Medulla oblongata (tissue), 1 donor: ENCODE measurements around the gene PLXND1.
A peak's percentile ranks its signal among the peaks of the same experiment; 100 is the strongest.

Source experiments
- DNase-seq: peaks from one replicate; pipeline ENCODE4 v3.0.0-alpha.2; 2015; ENCODE audit errors: extremely low spot score

The PLXND1 gene

DNA sequence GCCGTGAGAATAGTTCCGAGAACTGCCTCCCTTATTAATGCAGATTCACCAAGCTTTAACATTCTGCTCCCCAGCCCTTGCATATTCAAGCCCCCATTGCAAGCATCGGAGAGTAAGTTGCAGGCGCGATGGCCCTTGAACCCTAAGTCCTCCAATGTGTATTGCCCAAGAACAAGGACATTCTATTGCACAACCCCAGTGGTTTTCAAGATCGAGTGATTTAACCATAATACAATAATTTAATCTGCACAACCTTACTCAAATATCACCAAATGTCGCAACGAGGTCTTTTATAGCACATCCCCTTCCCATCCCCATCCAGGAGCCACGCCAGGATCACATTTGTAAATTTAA is 21.7 kb upstream of the PLXND1 start:
- no peak for DNase-seq

DNA sequence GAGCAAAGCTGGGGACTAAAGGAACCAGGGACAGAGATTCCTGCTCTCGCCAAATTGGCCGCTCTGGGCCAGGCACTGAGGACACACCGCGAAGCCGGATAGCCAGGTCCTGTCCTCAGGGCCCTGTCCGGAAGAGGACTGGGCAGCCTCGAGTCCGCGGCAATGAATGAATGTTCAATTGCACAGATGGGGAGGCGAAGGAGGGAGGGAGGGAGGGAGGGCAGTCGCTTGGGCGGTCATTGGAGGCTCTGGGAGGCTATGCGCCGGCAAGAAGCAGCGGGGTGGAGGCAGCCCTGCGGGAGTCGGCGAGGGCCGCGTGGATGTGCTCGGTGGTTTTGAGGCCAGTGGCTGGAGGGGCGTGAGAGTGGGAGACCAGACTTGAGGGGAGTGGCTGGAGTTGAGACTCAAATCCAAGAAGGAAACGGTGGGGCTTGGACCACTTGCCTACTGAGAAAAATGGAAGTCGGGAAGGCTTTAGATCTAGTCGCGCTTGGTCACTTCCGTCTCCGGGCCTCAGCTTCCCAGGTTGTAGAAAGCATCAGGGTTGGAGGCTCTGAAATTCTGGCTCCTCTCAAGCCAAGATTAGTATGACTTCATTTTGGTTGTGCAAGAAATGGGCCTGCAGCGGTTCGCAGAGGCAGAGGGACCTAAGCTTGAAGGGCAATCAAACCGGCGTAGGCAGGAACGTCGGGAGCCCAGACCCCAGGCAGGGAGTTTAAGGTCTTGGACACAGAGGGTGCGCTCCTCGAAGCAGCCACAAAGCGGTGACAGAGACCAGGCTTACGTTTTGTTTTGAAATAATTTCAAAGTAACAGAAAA is 21.1 kb upstream of the PLXND1 start:
- peak; percentile 91 for DNase-seq

DNA sequence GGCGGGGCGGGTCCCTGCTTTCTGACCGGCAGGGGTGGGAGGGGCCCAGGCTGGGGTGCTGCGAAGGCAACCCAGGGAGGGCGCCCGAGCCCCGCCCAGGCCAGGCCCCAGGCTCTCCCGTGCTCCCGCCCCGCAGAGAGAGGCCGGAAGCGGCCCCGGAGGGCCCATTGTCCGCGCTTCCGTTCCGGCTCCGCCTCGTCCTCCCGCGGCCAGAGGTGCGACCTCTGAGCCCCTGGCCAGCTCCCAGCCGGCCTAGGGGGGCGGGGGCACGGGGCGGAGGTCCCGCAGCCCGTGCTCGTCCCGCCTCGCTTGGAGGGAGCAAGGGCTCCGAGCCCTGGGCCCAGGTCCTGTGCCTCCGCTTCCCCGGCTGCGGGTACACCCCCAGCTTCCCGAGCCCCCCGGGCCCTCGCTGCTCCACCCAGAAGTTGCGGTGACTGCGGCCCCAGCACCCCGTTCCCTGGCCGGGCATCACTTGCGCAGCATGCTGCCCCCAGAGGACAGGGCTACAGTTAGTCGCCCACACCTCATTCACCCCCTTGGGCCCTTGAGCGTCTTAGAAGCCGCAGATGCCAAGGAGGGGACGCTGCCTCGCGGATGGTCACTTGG is 20.4 kb upstream of the PLXND1 start:
- DNase-seq, result peak; percentile 86

DNA sequence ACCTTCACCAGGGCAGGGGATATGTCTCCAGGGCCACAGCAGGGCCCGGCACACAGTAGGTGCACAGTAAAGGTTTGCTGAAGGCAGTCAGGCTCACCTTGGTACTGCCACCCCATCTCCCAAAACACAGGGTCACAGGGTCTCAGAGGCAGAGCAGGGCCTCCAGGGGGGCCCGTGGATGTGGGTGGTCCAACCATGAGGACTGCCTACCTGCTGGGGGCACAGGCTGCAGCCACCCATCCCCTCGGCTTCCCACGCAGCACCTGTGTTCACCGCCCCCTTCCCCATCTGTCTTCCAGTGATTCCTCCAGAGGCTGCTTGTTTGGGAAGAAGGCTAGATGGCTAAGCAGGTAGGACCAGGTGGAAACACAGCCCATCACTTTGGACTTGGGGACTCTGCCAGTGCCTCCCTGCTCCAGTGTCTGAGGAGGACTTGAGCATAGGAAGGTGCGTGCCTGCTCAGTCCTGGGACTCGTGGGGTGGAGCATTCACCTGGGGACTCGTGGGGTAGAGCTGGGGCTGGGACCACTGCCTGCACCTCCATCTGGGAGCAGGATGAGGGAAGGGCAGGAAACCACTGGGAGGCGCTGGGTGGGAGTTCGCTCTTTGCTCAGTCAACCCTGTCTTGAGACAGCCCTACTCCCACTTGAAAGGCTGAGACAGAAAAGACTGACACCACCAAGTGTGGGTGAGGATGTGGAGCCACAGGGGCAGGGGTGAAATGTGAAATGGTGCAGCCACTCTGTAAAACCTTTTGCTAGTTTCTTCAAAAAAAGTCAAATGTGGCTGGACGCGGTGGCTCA is 18.8 kb upstream of the PLXND1 start:
- DNase-seq, result no peak

DNA sequence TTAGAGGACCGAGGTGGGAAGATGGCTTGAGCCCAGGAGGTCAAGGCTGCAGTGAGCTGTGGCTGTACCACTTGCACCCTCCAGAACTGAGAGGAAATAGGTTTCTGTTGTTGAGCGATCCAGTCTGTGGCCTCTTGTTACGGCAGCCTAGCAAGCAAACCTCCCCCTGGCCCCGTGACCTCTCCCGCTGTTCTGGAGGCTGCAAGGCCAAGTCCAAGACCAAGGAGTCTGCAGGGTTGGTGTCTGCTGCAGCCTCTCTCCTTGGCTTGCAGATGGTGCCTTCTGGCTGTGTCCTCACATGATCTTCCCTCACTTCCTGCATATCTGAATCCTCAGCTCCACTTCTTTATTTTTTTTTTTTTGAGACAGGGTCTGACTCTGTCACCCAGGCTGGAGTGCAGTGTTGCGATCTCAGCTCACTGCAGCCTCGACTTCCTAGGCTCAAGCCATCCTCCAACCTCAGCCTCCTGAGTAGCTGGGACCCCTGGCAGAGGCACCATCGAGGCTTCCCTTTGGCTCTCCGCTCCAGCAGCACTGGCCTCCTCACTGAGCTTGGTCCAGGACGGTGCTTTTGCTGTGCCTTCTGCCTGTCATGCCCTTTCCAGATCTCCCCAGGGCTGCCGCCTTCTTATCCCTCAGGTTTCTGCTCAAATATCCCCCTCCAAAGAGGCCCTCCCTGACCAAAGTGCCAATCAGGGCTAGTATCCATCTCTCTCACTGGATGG is 18.0 kb upstream of the PLXND1 start:
- DNase-seq, result no peak

DNA sequence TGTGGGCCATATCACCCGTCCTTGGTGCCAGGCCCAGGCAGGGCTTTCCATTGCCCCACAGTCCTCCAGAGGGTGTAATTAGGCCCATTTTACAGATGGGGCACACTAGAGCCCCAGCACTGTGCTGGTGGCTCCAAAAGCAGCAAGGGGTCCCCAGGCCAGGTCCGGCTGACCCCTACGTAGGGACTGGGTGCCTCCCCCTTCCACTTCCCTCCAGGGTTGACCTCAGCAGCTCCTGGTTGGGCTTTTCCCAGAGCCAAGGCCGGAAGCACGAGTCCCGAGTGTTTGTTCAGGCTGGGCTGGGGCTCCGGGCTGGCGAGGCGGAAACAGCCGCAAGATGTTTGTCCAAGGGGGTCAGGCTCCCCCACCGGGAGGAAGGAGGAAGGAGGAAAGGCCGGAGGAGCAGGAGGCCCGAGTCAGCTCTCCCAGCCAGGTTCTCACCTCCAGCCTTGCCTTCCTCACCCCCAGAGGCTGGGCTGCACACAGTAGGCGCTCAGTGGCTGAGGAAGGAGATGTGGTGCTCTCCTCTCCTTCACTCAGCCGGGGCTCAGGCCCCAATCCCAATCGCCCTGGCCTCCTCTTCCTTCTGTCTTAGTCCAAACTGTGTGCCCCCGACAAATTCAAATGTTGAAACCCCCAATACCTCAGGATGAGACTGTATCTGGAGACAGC is 17.1 kb upstream of the PLXND1 start:
- no peak for DNase-seq

DNA sequence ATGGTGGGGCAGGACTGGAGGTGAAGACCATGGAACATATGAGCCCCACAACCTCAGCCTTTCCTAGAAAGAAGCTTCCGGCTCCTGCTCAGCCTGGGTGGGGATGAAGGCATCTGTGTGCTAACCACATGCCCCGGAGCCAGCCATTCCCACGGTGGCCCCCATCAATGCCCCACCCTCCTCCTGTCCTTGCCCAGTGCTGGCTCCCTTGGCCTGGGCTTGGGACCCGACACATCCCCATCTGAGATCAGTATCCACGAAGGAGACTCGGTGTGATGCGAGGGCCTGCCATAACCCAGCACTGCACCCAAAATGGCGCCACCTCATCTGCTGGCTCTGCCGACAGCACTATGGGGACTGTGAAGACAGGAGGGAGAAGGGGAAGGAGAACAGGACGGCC is 16.5 kb upstream of the PLXND1 start:
- no peak for DNase-seq

DNA sequence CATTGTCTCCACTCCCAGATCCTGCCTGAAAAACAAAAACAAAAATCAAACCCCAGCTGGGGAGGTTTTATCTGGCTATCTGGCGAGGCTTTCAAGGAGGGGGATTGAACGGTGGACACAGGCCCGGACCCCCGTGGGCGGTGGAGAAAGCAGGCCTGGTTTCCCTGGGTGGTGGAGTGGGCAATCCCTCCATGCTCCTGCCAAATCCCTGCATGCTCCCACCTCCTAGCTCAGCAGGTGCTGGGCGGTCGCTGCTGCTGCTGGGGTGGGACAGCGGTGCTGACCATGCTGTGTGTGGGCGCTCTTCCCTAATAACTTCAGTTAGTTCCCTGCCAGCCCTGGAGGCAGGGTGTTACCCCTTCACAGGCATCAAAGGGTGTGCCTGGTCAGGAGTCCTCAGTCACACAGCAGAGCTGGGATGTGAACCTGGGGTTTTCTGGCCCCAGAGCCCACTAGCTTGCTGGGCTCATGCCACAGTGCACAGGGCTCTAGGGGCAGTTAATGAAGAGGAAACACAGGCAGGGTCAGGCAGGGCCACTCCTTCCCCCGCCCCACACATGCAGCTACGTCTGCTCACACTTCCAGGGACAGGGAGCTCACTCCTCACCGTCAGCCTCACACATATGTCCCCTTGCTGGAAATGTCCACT is 15.9 kb upstream of the PLXND1 start:
- no peak for DNase-seq

DNA sequence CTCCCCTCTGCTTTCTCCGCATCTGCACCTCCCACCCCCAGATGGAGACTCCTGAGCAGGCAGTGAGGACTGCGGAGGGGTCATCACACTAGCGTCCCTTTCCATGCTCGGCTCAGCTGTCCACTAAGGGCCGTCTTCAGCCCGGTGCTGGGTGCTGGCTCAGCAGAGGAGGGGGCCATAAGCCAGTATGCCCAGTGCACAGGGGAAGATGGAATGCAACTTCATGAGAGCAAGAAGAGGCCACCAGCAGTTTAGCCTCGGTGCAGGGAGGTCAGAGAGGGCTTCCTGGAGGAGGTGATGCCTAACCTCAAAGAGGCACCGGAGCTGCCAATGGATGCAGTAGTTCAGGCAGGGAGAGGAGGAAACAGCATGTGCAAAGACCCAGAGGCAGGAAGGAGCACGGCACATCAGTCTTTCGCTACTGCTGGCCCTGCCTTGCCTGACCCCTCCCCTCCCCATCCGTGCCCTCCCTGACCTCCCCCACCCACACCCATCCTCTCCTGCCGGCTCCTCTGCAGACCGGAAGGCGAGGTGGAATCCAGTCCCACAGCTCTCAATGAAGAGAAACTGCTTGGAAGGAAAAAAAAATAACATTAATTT is 15.2 kb upstream of the PLXND1 start:
- DNase-seq, result no peak

DNA sequence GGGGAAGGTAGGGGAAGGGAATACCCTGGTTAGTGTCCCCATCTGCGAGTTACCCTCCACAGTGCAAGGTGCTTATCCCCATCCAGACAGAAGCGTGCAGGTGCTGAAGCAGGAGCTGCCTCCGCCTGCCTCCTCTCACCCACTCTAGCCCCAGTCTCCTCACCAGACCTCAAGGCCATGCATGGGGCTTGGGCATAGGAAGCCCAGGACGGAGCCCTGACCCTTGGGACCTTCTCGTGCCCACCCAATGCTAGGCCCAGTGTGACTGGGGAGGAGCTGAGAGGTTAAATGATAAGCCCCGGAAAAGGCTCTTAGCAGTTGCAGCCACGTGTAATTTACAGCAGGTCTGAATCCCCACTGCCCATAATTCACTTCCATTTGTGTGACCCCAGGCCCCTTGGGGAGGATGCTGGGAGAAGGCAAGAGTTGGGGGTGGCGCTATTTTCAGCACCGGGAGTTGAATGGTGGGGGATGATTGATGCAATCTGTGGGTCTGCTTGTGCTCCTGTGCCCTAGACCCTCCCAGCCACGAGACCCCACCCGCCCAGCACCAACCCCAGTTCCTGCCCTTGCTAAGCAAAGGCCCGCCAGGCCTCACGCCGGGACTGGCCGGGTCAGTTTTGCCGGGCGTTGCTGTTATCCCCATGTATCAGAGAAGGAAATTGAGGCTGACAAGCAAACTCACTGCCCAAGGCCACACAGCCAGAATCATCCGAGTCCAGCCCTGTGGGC is 14.5 kb upstream of the PLXND1 start:
- no peak for DNase-seq

DNA sequence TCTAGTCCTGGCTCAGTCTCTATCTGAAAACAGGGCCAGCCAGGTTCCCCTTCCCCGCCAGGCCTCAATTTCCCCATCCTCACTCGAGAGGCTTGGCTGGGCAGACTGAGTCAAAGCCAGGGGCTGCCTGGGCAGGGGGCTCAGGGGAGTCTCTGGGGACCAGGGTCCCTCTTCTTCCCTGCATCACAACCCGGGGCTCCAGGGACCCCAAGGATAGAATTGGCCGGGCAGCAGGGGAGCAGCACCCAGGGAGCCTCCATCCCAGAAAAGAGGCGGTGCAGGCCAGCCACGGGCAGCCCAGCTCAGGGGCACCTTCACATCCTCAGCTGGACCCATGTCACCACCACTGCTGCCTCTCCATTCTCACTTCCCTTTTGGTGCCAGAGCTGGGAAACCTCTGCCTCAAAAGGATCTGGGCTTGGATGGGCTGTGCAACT is 13.3 kb upstream of the PLXND1 start:
- DNase-seq, result no peak

DNA sequence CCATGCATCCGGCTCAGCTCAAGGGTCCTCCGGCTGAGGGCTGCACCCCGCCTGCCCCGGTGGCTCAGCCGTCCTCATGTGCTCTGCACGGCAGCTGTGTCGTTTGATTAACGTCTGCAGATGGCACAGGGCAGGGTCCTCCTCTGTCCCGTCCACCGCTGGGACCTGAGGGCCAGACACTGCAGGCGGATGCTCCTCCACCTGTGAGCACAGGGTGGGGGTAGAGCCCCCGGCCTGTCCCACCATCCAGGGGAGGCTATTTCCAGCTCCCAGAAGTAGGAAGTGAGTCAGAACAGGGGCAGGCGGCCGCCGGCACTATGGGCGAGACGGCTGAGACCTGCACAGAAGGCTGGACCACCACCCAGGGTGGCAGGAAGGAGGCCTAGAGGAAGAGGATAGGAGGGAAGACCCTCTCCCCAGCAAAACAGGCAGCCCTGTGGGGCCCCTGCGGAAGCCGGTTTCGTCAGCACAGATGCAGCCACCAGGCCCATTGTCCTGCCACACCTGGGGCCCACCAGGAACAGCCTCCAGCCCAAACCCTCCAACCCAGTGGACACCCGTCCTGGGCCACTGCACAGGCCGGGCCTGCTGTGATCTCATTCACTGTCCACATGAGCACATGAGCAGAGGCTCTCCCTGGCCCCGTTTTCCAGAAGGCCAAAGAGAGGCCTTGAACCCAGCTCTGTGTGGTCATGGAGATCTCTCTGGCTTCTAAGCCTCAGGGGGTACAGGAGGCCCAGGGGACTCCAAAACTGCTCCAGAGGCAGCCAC is 12.6 kb upstream of the PLXND1 start:
- DNase-seq, result no peak

DNA sequence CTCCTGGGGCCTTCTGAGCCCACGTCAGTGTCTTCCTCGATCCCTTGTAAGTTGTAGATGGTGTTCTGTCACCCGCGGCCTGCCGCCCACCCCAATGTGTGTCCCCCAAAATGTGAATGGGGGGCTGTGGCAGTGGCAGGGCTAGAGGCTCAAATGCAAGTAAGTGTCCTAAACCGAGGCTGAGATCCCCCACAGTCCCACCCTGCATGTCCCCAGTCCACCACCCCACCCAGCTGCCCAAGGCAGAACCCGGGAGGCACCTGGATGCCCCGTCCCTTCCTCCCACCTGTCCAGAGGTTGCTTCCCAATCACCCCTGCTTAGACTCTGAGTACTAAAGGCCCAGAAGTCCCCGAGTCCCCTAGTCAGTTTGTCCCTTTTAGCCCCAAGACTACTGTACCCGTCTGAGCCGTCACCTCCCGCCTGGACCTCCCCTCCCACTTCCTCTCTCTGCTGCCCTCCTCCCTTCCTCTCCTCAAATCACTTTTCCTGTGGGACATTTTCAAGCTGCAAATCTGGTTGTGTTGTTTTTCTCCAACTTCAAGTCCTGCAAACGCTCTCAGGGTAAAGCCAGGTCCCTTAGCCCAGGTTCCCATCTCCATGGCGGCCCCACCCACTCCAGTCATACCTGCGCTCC is 11.8 kb upstream of the PLXND1 start:
- DNase-seq, result no peak

DNA sequence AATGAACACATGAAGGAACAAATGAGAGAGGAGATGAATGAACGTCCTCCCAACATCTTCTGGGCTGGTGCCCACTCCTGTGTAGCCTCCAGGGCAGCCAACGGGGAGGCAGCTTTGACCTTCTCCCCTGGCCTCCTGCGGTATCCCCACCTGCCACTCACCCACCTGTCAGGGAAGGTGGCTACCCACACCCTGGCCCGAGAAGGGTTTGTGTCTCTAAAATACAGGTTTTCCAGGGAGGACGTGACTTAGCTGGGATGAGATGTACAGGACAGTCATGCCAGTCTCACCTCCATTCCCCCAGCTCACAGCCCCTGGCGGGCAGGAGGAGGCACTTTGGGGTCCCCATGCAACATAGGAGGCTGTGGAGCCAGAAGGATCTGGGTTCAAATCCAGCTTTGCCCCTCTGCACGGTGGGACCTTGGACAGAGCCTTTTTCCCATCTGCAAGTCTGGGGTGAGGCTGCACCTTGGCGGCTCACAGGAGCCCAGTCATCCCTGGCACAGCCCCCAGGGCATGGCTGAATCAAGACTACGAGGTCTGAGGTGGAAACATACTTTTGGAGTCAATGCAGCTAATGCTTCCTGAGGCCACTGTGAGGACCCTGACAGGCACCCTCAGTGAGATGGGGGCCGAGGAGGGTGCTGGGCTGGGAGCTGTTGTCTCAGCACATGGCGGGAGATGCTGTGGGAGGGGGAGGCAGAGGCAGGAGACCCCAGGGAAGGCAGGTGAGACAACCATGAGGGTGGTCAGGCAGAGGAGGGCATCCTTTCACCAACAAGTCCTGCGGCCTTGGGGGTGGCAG is 11.1 kb upstream of the PLXND1 start:
- DNase-seq, result no peak

DNA sequence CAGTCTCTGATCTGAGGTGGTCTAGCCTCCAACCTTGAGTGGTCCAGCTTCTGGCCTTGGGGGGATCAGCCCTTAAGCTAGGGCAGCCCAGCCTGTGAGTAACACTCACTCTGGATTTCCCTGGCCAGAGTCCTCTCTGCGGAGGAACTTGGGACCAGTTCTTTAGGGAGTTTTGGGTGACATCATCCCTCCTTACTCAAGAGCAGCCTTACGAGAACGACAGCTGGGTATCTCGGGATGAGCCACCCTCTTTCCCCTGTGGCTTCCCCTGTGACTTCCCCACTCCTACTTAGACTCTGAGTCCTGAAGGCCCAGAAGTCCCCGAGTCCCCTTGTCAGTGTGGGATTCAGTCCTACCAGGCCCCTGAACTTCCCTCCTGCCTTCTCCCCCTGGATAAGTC is 10.2 kb upstream of the PLXND1 start:
- no peak for DNase-seq

DNA sequence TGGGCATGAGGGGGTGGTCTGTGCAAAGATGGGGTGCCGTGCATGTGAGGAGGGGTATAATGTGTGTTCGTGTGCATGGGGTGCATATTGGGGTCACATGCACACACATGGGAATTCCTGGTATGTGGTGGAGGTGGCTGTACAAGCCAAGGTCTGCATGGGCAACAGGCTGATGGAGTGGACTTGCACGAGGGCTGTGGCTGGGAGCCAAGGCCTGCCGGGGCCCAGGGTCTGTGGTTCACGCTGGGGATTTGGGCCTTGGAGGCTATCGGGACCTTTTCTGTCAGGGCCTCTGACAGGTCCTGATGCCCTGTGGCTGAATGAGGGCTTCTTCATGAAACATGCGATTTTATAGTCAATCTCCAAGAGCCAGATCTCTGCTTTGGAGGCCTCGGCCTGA is 9.8 kb upstream of the PLXND1 start:
- no peak for DNase-seq

DNA sequence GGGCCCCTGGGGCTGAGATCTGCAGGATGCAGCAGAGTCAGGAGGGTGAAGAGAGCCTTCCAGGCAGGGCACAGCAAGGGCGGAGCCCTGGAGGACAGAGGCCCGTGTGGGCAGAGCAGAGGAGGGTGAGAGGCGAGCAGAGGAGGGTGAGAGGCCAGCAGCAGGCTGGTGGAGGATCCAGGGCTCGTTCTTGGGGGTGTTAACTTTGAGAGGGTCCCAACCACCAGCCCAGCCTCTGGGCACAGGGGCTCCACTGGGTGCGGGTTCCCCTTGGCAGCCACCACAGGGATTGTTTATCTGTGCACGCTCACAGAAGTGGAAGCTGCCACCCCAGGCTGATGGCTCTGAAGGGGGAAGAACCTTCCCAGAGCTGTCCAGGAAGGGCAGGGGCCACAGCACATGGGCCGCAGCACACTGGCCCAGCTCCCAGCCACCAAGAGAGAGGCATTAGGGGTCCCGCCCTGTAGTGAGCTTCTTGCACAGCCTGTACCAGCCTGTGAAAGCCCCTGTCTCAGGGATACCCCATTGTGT is 9.3 kb upstream of the PLXND1 start:
- no peak for DNase-seq

DNA sequence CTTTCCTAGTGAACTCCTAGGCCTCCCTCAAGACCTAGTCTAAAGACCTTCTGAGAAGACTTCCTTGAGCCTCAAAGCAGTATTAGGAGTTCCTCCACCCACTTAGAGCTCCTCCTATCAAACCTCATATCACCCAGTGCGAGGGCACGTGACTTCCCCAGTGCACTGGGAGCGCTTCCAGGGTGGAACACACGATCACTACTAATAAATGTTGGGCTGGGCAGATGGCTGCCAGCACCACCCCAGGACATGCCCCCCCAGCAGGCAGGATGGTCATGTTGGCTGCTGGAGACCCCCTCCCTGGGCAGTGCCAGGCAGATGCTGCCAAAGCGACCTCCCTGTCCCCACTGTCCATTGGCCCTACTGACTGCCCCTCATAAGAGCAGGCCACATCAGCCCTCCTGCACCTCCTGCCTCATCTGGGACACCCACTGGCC is 8.5 kb upstream of the PLXND1 start:
- DNase-seq, result peak; percentile 63
